Uterus (tissue), 2 donors: Measurements from ENCODE around the gene WDR5B.

Experiments
- CTCF ChIP-seq, 4 experiments: fragments of 200-600 bp in 2 of 4; fragments of 450-650 bp in 2 of 4; sonication (generic) in 2 of 4; IDR thresholded peaks; one replicate each; pipeline ENCODE4 v1.5.1; 2016 to 2019; ENCODE audit warnings: antibody characterized with exemption in 4 of 4, mild to moderate bottlenecking in 2 of 4, moderate library complexity in 1 of 4
- POLR2A ChIP-seq, 2 donors: fragments of 450-650 bp; IDR thresholded peaks; one replicate each; pipeline ENCODE4 v1.6.1; 2016; ENCODE audit warnings: antibody characterized with exemption in 2 of 2, mild to moderate bottlenecking in 1 of 2, moderate library complexity in 1 of 2

GRCh38 chr3:122421836-122422235, 6.0 kb upstream of the WDR5B start:
- no peak for TF ChIP-seq CTCF (IDR thresholded peaks at IDR 0.05)
- TF ChIP-seq POLR2A (IDR thresholded peaks at IDR 0.05): no peak
